HG02588 (cell line): ENCODE measurements around the gene WDR4.
"Not testable (repeated sequence)": the region's sequence is repeated elsewhere in the genome, so short reads cannot be mapped to it uniquely, and the experiment has no call there.

ENCODE experiments used
- ATAC-seq: cut with Tn5 transposase; IDR thresholded peaks from one replicate; pipeline ENCODE4 v1.9.1; 2021; ENCODE audit warnings: mild to moderate bottlenecking, moderate library complexity; ENCODE audit not compliant: unreplicated experiment

Gene WDR4

GRCh38 chr21:42854246-42855010 lies 24.9 kb downstream of the WDR4 start:
- ATAC-seq = no peak

GRCh38 chr21:42853621-42854020 lies 25.7 kb downstream of the WDR4 start:
- ATAC-seq = no peak

- ATAC-seq = no peak
Observed at GRCh38 chr21:42852925-42853570, 26.3 kb downstream of the WDR4 start.

GRCh38 chr21:42851812-42852665 lies 27.3 kb downstream of the WDR4 start:
- no peak for ATAC-seq

GRCh38 chr21:42850866-42851391 lies 28.4 kb downstream of the WDR4 start:
- ATAC-seq = no peak

- no peak for ATAC-seq
Observed at GRCh38 chr21:42850463-42850862, 28.9 kb downstream of the WDR4 start.

GRCh38 chr21:42849759-42850412 lies 29.5 kb downstream of the WDR4 start:
- ATAC-seq = no peak

- ATAC-seq = no peak
Observed at GRCh38 chr21:42848932-42849758, 30.2 kb downstream of the WDR4 start.

- not testable (repeated sequence) for ATAC-seq
Observed at GRCh38 chr21:42848144-42848931, 31.0 kb downstream of the WDR4 start.

GRCh38 chr21:42847726-42848125 lies 31.6 kb downstream of the WDR4 start:
- no peak for ATAC-seq

- ATAC-seq = no peak
Observed at GRCh38 chr21:42847051-42847707, 32.2 kb downstream of the WDR4 start.

- no peak for ATAC-seq
Observed at GRCh38 chr21:42846221-42846620, 33.1 kb downstream of the WDR4 start.

- no peak for ATAC-seq
Observed at GRCh38 chr21:42845296-42845965, 33.9 kb downstream of the WDR4 start.

- ATAC-seq = no peak
Observed at GRCh38 chr21:42844411-42845113, 34.8 kb downstream of the WDR4 start.

GRCh38 chr21:42843056-42843455 lies 36.3 kb downstream of the WDR4 start:
- no peak for ATAC-seq

- not testable (repeated sequence) for ATAC-seq
Observed at GRCh38 chr21:42841916-42842655, 37.3 kb downstream of the WDR4 start.
